ENCODE measurements around the gene NHERF1.

DNA sequence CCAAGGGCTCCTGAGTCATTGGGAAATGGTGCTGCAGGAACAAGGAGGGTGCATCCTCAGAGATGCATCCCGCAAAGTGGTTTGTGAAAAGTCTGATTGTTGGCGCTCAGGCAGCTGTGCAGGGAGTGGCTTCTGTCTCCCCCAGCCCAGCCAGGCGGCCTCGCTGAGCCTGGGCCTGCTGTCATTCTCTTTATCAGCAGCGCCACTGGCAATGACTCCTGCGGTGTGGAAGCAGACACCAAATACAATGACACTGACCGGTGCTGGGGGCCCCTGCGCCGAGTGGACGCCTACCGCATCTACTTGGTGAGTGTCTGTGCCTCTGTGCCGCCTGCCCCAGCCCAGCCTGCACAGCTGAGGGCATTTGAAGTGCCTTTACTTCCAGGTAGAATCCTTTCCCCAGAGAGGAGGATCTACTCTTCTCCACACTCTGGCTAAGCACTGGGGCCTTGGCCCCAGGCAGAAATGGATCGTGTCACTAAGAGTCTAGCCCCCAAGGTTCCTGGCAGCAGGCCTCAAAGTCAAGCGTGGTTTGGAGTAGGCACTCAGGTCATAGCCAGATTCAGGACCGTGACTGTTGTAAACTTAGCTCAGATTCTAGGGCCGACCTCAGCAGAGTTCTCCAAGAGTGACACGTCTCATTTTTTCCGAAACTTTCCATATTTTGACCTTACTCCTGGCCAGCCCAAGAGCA lies 47.0 kb downstream of the NHERF1 start:
- no peak for TF ChIP-seq ZNF274 (IDR thresholded peaks at IDR 0.05; ENCODE audit: low read length)
- TF ChIP-seq ZNF274 (tag by site-specific recombination; IDR thresholded peaks at IDR 0.05; ENCODE audit: borderline replicate concordance), result no peak
- TF ChIP-seq, protein P1, sequence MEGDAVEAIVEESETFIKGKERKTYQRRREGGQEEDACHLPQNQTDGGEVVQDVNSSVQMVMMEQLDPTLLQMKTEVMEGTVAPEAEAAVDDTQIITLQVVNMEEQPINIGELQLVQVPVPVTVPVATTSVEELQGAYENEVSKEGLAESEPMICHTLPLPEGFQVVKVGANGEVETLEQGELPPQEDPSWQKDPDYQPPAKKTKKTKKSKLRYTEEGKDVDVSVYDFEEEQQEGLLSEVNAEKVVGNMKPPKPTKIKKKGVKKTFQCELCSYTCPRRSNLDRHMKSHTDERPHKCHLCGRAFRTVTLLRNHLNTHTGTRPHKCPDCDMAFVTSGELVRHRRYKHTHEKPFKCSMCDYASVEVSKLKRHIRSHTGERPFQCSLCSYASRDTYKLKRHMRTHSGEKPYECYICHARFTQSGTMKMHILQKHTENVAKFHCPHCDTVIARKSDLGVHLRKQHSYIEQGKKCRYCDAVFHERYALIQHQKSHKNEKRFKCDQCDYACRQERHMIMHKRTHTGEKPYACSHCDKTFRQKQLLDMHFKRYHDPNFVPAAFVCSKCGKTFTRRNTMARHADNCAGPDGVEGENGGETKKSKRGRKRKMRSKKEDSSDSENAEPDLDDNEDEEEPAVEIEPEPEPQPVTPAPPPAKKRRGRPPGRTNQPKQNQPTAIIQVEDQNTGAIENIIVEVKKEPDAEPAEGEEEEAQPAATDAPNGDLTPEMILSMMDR (tag by site-specific recombination; IDR thresholded peaks at IDR 0.05), result no peak
- TF ChIP-seq ZNF600 (tag by site-specific recombination; IDR thresholded peaks at IDR 0.05), result no peak
- TF ChIP-seq, protein P2, sequence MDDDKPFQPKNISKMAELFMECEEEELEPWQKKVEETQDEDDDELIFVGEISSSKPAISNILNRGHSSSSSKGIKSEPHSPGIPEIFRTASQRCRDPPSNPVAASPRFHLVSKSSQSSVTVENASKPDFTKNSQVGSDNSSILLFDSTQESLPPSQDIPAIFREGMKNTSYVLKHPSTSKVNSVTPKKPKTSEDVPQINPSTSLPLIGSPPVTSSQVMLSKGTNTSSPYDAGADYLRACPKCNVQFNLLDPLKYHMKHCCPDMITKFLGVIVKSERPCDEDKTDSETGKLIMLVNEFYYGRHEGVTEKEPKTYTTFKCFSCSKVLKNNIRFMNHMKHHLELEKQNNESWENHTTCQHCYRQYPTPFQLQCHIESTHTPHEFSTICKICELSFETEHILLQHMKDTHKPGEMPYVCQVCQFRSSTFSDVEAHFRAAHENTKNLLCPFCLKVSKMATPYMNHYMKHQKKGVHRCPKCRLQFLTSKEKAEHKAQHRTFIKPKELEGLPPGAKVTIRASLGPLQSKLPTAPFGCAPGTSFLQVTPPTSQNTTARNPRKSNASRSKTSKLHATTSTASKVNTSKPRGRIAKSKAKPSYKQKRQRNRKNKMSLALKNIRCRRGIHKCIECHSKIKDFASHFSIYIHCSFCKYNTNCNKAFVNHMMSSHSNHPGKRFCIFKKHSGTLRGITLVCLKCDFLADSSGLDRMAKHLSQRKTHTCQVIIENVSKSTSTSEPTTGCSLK (tag by site-specific recombination; IDR thresholded peaks at IDR 0.05), result no peak
- TF ChIP-seq, protein P3, sequence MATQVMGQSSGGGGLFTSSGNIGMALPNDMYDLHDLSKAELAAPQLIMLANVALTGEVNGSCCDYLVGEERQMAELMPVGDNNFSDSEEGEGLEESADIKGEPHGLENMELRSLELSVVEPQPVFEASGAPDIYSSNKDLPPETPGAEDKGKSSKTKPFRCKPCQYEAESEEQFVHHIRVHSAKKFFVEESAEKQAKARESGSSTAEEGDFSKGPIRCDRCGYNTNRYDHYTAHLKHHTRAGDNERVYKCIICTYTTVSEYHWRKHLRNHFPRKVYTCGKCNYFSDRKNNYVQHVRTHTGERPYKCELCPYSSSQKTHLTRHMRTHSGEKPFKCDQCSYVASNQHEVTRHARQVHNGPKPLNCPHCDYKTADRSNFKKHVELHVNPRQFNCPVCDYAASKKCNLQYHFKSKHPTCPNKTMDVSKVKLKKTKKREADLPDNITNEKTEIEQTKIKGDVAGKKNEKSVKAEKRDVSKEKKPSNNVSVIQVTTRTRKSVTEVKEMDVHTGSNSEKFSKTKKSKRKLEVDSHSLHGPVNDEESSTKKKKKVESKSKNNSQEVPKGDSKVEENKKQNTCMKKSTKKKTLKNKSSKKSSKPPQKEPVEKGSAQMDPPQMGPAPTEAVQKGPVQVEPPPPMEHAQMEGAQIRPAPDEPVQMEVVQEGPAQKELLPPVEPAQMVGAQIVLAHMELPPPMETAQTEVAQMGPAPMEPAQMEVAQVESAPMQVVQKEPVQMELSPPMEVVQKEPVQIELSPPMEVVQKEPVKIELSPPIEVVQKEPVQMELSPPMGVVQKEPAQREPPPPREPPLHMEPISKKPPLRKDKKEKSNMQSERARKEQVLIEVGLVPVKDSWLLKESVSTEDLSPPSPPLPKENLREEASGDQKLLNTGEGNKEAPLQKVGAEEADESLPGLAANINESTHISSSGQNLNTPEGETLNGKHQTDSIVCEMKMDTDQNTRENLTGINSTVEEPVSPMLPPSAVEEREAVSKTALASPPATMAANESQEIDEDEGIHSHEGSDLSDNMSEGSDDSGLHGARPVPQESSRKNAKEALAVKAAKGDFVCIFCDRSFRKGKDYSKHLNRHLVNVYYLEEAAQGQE (tag by site-specific recombination; IDR thresholded peaks at IDR 0.05), result no peak
- TF ChIP-seq ZNF211 (tag by site-specific recombination; IDR thresholded peaks at IDR 0.05; ENCODE audit: low read depth), result no peak
- TF ChIP-seq, protein P4, sequence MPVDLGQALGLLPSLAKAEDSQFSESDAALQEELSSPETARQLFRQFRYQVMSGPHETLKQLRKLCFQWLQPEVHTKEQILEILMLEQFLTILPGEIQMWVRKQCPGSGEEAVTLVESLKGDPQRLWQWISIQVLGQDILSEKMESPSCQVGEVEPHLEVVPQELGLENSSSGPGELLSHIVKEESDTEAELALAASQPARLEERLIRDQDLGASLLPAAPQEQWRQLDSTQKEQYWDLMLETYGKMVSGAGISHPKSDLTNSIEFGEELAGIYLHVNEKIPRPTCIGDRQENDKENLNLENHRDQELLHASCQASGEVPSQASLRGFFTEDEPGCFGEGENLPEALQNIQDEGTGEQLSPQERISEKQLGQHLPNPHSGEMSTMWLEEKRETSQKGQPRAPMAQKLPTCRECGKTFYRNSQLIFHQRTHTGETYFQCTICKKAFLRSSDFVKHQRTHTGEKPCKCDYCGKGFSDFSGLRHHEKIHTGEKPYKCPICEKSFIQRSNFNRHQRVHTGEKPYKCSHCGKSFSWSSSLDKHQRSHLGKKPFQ (tag by site-specific recombination; IDR thresholded peaks at IDR 0.05), result no peak
